Stomach (tissue), 4 donors: ENCODE results near the gene PIWIL4.

Source experiments
- CTCF ChIP-seq, 7 experiments: fragments of 450-650 bp in 4 of 7; fragments of 200-600 bp in 3 of 7; sonication (generic) in 3 of 7; IDR thresholded peaks; one replicate each; pipeline ENCODE4 v1.5.1; 2016 to 2019; ENCODE audit warnings: antibody characterized with exemption in 7 of 7, control low read depth in 2 of 7, mild to moderate bottlenecking in 1 of 7
- EP300 ChIP-seq: sonication (generic); formaldehyde crosslinking; IDR thresholded peaks from one replicate; pipeline ENCODE4 v1.6.1; 2017; ENCODE audit warnings: antibody characterized with exemption
- POLR2A ChIP-seq, 4 donors: fragments of 450-650 bp; IDR thresholded peaks; one replicate each; pipeline ENCODE4 v1.6.1; 2016; ENCODE audit warnings: antibody characterized with exemption in 4 of 4, control low read depth in 2 of 4, mild to moderate bottlenecking in 1 of 4, moderate library complexity in 1 of 4

GRCh38 chr11:94545264-94546161, 21.7 kb upstream of the PIWIL4 start:
- TF ChIP-seq POLR2A (IDR thresholded peaks at IDR 0.05) (no peak), CTCF (IDR thresholded peaks at IDR 0.05) (no peak), EP300 (no peak)
